GM06990 (cell line): ENCODE data around the gene LRP3.

ENCODE experiments used
- DNase-seq: peaks from one replicate; pipeline ENCODE4 v3.0.0-alpha.2; 2011; ENCODE audit not compliant: insufficient read length; ENCODE audit errors: extremely low read depth
- H3K27me3 ChIP-seq: replicated peaks from 2 replicates; pipeline ENCODE4 v1.6.0; 2011; ENCODE audit warnings: low read length; ENCODE audit not compliant: control insufficient read depth, insufficient read depth
- H3K36me3 ChIP-seq: 2 replicates; pipeline ENCODE4 v1.5.1; 2011; ENCODE audit warnings: low read length; ENCODE audit not compliant: control insufficient read depth, insufficient read depth
- H3K4me3 ChIP-seq: replicated peaks from 2 replicates; pipeline ENCODE4 v1.5.1; 2011; ENCODE audit warnings: low read depth, mild to moderate bottlenecking, control low read depth, low read length
- CTCF ChIP-seq: IDR thresholded peaks from 2 replicates; pipeline ENCODE4 v1.5.1; 2011; ENCODE audit warnings: low read length, control low read depth, mild to moderate bottlenecking, inconsistent platforms; ENCODE audit not compliant: insufficient read depth, poor library complexity, severe bottlenecking

The LRP3 gene

DNA sequence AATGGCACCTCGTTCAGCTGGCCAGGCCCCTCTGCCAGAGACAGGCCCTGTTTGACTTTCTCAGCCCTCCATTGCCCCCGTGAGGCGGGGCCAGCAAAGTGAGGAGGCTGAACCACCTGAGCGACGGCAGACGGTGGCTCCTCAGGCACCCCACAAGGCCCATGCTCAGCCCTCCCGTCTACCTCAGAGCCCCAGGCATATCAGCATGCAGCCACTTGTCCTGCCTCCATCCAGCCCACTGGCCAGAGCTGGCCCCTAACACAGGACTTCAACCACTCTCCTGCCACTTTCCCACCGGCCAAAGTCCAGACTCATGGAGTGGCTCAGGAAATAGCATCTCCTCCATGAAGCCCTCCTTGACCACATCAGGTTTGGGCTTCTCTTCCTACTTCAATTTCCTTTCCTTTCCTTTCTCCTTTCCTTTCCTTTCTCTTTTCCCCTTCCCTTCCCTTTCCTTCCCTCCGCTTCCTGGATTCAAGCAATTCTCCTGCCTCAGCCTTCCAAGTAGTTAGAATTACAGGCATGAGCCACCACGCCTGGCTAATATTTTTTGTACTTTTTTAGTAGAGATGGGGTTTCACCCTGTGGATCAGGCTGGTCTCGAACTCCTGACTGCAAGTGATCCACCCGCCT, 22.2 kb downstream of the LRP3 start:
- DNase-seq: no peak
- H3K4me3 ChIP-seq: no peak overlapping the region
- no peaks in the 10 kb centered on the region for H3K36me3 ChIP-seq
- TF ChIP-seq CTCF: peak; percentile 22
- peaks cover 4% of the 10 kb centered on the region for H3K27me3 ChIP-seq

- TF ChIP-seq CTCF: no peak
- no peak for DNase-seq
- Histone ChIP-seq H3K36me3 (no peaks in the 10 kb centered on the region), H3K27me3 (peaks cover 4% of the 10 kb centered on the region), H3K4me3 (no peak overlapping the region)
Observed at GRCh38 chr19:33217881-33218280, 23.8 kb downstream of the LRP3 start.

DNA sequence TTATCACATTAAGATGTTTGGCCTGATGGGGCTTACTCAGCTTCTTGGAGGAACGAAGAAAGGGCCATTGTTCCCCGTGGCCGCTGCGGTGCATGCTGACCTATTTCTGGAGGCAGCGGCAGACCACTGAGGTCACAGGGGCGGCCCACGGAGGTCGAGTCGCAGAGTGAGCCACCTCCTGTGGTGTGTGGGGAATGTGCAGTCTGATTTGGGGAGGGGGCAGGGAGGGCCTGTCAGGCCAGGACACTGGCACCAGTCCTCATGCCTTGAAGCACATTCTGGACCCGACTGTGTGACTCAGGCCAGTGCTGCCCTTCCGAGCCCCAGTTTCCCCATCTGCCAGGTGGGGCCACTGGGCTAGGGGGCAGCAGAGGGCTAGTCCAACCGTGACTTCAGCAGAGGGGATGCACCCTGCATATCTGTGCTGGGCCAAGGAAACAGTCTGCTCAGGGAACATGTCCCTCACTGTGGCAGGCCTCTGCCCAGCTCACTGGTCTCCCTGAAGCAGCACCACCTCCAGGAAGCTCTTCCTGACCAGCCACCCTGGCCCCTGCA, 25.2 kb downstream of the LRP3 start:
- no peak for DNase-seq
- Histone ChIP-seq H3K27me3 (peaks cover 4% of the 10 kb centered on the region), H3K36me3 (no peaks in the 10 kb centered on the region), H3K4me3 (no peak overlapping the region)
- TF ChIP-seq CTCF: peak; percentile 49

DNA sequence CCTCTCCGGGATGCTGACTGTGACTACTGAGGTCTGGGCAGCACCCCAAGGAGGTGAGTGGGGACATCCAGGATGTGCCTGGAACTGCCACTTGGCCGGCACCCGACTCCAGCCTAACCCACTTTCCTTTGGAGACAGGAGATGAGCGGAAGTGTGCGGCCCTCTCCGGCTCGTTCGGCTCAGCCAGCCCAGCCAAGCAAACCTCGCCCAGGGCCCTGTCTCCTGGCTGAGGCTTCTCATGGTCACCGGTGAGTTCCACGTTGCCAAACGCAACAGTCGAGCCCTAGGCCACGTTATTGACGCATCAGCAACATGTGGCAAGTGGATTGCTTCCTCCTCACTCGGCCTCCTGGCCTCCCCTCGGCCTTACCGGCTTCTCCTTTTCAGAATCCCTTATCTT, 26.0 kb downstream of the LRP3 start:
- no peak overlapping the region for H3K4me3 ChIP-seq
- no peak for TF ChIP-seq CTCF
- peaks cover 4% of the 10 kb centered on the region for H3K27me3 ChIP-seq
- DNase-seq: no peak
- no peaks in the 10 kb centered on the region for H3K36me3 ChIP-seq

- H3K36me3 ChIP-seq: no peaks in the 10 kb centered on the region
Observed at GRCh38 chr19:33220735-33221134, 26.6 kb downstream of the LRP3 start.

More at GRCh38 chr19:33220735-33221134, 26.6 kb downstream of the LRP3 start:
- Histone ChIP-seq H3K4me3 (no peak overlapping the region), H3K27me3 (peaks cover 4% of the 10 kb centered on the region)
- no peak for DNase-seq
- TF ChIP-seq CTCF: no peak
